ENCODE measurements around the gene RAMP2.
A peak's percentile ranks its signal among the peaks of the same experiment; 100 is the strongest.

- TF ChIP-seq EZH2 (IDR thresholded peaks at IDR 0.05) (no peak), POLR2AphosphoS5 (IDR thresholded peaks at IDR 0.05; ENCODE audit: borderline replicate concordance, low read depth, low read length) (peak; percentile 97)
These were observed 12.4 kb downstream of the RAMP2 start, which contains the start of gene VPS25 for GRCh38 chr17:42773290-42774035.
